CD14-positive monocyte (primary cell): Measurements from ENCODE around the gene MPEG1. TPM values are rescaled to one million over a fixed set of nuclear protein-coding genes. Genes with fewer than 3 reads are reported as not detected.

Experiments
- DNase-seq, 3 donors: peaks; one replicate each; pipeline ENCODE4 v3.0.0-alpha.2; 2011 to 2022
- H2AFZ ChIP-seq: 2 replicates; pipeline ENCODE4 v1.6.0; 2012; ENCODE audit warnings: mild to moderate bottlenecking, low read depth, low read length, inconsistent platforms; ENCODE audit not compliant: insufficient read depth, poor library complexity, severe bottlenecking
- H3K27ac ChIP-seq, 2 donors: 1 replicate in 1 of 2; 2 replicates in 1 of 2; pipeline ENCODE4 v1.5.1; 2012 to 2013; ENCODE audit warnings: low read length in 2 of 2, control low read depth in 1 of 2, inconsistent platforms in 1 of 2, low read depth in 1 of 2, mild to moderate bottlenecking in 1 of 2
- H3K27me3 ChIP-seq, 2 donors: one replicate each; pipeline versions ENCODE4 v1.6.0 to v1.6.1; 2011 to 2013; ENCODE audit warnings: low read length in 2 of 2; ENCODE audit not compliant: control insufficient read depth in 2 of 2, insufficient read depth in 2 of 2
- H3K36me3 ChIP-seq, 2 donors: replicated peaks in 1 of 2; 1 replicate in 1 of 2; 2 replicates in 1 of 2; pipeline versions ENCODE4 v1.5.1 to v1.6.1; 2012 to 2013; ENCODE audit warnings: low read length in 2 of 2, control low read depth in 1 of 2, inconsistent platforms in 1 of 2, mild to moderate bottlenecking in 1 of 2; ENCODE audit not compliant: insufficient read depth in 2 of 2, control insufficient read depth in 1 of 2
- H3K4me1 ChIP-seq, 2 donors: 1 replicate in 1 of 2; 2 replicates in 1 of 2; pipeline versions ENCODE4 v1.5.1 to v1.6.1; 2012 to 2013; ENCODE audit warnings: low read length in 2 of 2, control low read depth in 1 of 2, inconsistent platforms in 1 of 2, mild to moderate bottlenecking in 1 of 2, moderate library complexity in 1 of 2; ENCODE audit not compliant: insufficient read depth in 2 of 2, control insufficient read depth in 1 of 2
- H3K4me2 ChIP-seq: replicated peaks from 2 replicates; pipeline ENCODE3; 2012; ENCODE audit warnings: low read length, moderate library complexity, mild to moderate bottlenecking; ENCODE audit not compliant: poor library complexity, severe bottlenecking; ENCODE audit errors: extremely low read depth
- H3K4me3 ChIP-seq, 3 experiments: fragments of 200-600 bp in 1 of 3; sonication (generic) in 1 of 3; replicated peaks in 1 of 3; 1 replicate in 2 of 3; 2 replicates in 1 of 3; pipeline ENCODE4 v1.5.1; 2011 to 2013; ENCODE audit warnings: low read length in 3 of 3, mild to moderate bottlenecking in 3 of 3, control low read depth in 2 of 3, low read depth in 2 of 3, inconsistent platforms in 1 of 3, moderate library complexity in 1 of 3
- H3K79me2 ChIP-seq: 2 replicates; pipeline ENCODE4 v1.6.0; 2012; ENCODE audit warnings: mild to moderate bottlenecking, control low read depth, inconsistent platforms, low read length, moderate library complexity; ENCODE audit not compliant: insufficient read depth
- H3K9ac ChIP-seq: 2 replicates; pipeline ENCODE4 v1.6.0; 2017; ENCODE audit warnings: low read length, mild to moderate bottlenecking; ENCODE audit not compliant: insufficient read depth, poor library complexity, severe bottlenecking
- H3K9me3 ChIP-seq, 2 donors: replicated peaks in 1 of 2; 1 replicate in 1 of 2; 2 replicates in 1 of 2; pipeline versions ENCODE4 v1.5.1 to v1.6.1; 2012 to 2013; ENCODE audit warnings: low read length in 2 of 2, control low read depth in 1 of 2; ENCODE audit not compliant: control insufficient read depth in 1 of 2, insufficient read depth in 1 of 2
- H4K20me1 ChIP-seq: 2 replicates; pipeline ENCODE4 v1.6.0; 2012; ENCODE audit warnings: mild to moderate bottlenecking, low read length, control low read depth, moderate library complexity; ENCODE audit not compliant: insufficient read depth
- H3K27ac Mint-ChIP-seq, 7 donors: one replicate each; pipeline ENCODE4 v1.8.0; 2020; ENCODE audit warnings: mild to moderate bottlenecking in 7 of 7, mixed read lengths in 7 of 7, moderate library complexity in 6 of 7, inconsistent platforms in 2 of 7
- H3K27me3 Mint-ChIP-seq, 3 donors: one replicate each; pipeline ENCODE4 v1.8.0; 2021 to 2022; ENCODE audit warnings: low read depth in 3 of 3, mild to moderate bottlenecking in 3 of 3, mixed read lengths in 3 of 3, moderate library complexity in 3 of 3, inconsistent platforms in 1 of 3
- H3K36me3 Mint-ChIP-seq, 2 donors: one replicate each; pipeline ENCODE4 v1.8.0; 2020; ENCODE audit warnings: mixed read lengths in 2 of 2, inconsistent platforms in 1 of 2, mild to moderate bottlenecking in 1 of 2
- H3K4me1 Mint-ChIP-seq: one replicate; pipeline ENCODE4 v1.8.0; 2020; ENCODE audit warnings: mild to moderate bottlenecking, mixed read lengths
- H3K4me3 Mint-ChIP-seq, 2 donors: one replicate each; pipeline ENCODE4 v1.8.0; 2020; ENCODE audit warnings: mild to moderate bottlenecking in 2 of 2, mixed read lengths in 2 of 2, moderate library complexity in 1 of 2
- H3K9me3 Mint-ChIP-seq, 7 donors: one replicate each; pipeline ENCODE4 v1.8.0; 2020 to 2022; ENCODE audit warnings: mixed read lengths in 7 of 7, mild to moderate bottlenecking in 6 of 7, moderate library complexity in 6 of 7, inconsistent platforms in 2 of 7
- CTCF ChIP-seq: fragments of 200-600 bp; IDR thresholded peaks from one replicate; pipeline ENCODE4 v1.8.0; 2022; ENCODE audit warnings: antibody characterized with exemption, mild to moderate bottlenecking
- WGBS: methylation state at CpG from one replicate; pipeline ENCODE4 v1.1.5; 2013; ENCODE audit warnings: missing lambda C conversion rate; ENCODE audit not compliant: insufficient coverage; 5-methylcytosine and 5-hydroxymethylcytosine counted together
- intact Hi-C, 2 donors: fragments of 100-400 bp; cut with micrococcal nuclease; formaldehyde crosslinking; loops; one replicate each; pipeline versions ENCODE4 v1.15.0 to v1.15.1; 2023
- polyA plus RNA-seq, 3 donors: library from polyadenylated mRNA; depleted of rRNA in 1 of 3; unstranded in 2 of 3; stranded (reverse) in 1 of 3; fragments of 300-500 nt in 2 of 3; fragments of >200 nt in 1 of 3; fragmentation: Illumina TruSeq in 2 of 3; gene quantifications; 1 replicate in 2 of 3; 2 replicates in 1 of 3; pipeline ENCODE4 v1.2.3, GENCODE V29; 2012 to 2021

MPEG1 gene
- polyA plus RNA-seq, 3 donors = 273 to 971 (median 691) TPM

GRCh38 chr11:59173080-59173963 lies 39.4 kb downstream of the MPEG1 start:
- no peak overlapping the region for H3K27ac ChIP-seq
- peak overlapping the region; percentile 83 for H3K4me2 ChIP-seq
- peaks cover 14 to 17% of the 10 kb centered on the region in 2 donors for H3K4me1 ChIP-seq
- Mint-ChIP-seq H3K4me3 (peak overlapping the region; percentile 90 to 97), H3K9me3 (peaks cover 0 to 4% (median 0%) of the 10 kb centered on the region in 7 donors), H3K27me3 (peaks cover 15 to 22% (median 21%) of the 10 kb centered on the region in 3 donors), H3K4me1 (peaks cover 20% of the 10 kb centered on the region), H3K36me3 (peaks cover 13 to 14% of the 10 kb centered on the region in 2 donors), H3K27ac (peak overlapping the region in 3 of 7 donors; percentile 21 to 66 (median 27))
- no peak for TF ChIP-seq CTCF
- H4K20me1 ChIP-seq = peaks cover 11% of the 10 kb centered on the region
- peak overlapping the region; percentile 45 to 82 (median 48) for H3K4me3 ChIP-seq
- H3K9me3 ChIP-seq = no peaks in the 10 kb centered on the region
- peak overlapping the region; percentile 75 for H2AFZ ChIP-seq
- H3K27me3 ChIP-seq = peaks cover 0 to 9% of the 10 kb centered on the region in 2 donors
- peak; percentile 17 to 52 (median 23) for DNase-seq
- H3K79me2 ChIP-seq = peaks cover 5% of the 10 kb centered on the region
- WGBS = 22% methylated on average over 13 of the region's 37 CpGs
- H3K36me3 ChIP-seq = no peaks in the 10 kb centered on the region
- intact Hi-C loops = loop anchor here (2.0 to 5.0 kb wide), 4 partner anchors 34 to 259 kb away; no protein-coding TSS in a partner anchor
- peak overlapping the region; percentile 41 for H3K9ac ChIP-seq

- no peaks in the 10 kb centered on the region for H3K9me3 ChIP-seq
- Mint-ChIP-seq H3K27ac (peak overlapping the region in 3 of 7 donors; percentile 21 to 66 (median 27)), H3K4me1 (peaks cover 20% of the 10 kb centered on the region), H3K4me3 (peak overlapping the region; percentile 90 to 97), H3K9me3 (peaks cover 0 to 4% (median 0%) of the 10 kb centered on the region in 7 donors), H3K27me3 (peaks cover 15 to 21% (median 20%) of the 10 kb centered on the region in 3 donors), H3K36me3 (peaks cover 9% of the 10 kb centered on the region in 2 donors)
- peaks cover 0 to 9% of the 10 kb centered on the region in 2 donors for H3K27me3 ChIP-seq
- peak overlapping the region; percentile 65 to 82 (median 67) for H3K4me3 ChIP-seq
- no peak for TF ChIP-seq CTCF
- H2AFZ ChIP-seq = peak overlapping the region; percentile 75
- peaks cover 5% of the 10 kb centered on the region for H3K79me2 ChIP-seq
- H3K36me3 ChIP-seq = no peaks in the 10 kb centered on the region
- 0% methylated on average over 60 of the region's 70 CpGs for WGBS
- intact Hi-C loops = loop anchor here (2.0 to 5.0 kb wide), 4 partner anchors 35 to 260 kb away; no protein-coding TSS in a partner anchor
- H3K4me1 ChIP-seq = peaks cover 14 to 17% of the 10 kb centered on the region in 2 donors
- peaks cover 11% of the 10 kb centered on the region for H4K20me1 ChIP-seq
- peak overlapping the region in 1 of 2 donors; percentile 71 for H3K27ac ChIP-seq
- peak overlapping the region; percentile 41 for H3K9ac ChIP-seq
- peak in 1 of 3 donors; percentile 22 for DNase-seq
- peak overlapping the region; percentile 83 for H3K4me2 ChIP-seq
These were observed 40.2 kb downstream of the MPEG1 start for GRCh38 chr11:59172345-59173079.
